SK-N-MC (cell line): Measurements from ENCODE around the gene SHROOM4.

ENCODE experiments used
- EZH2 ChIP-seq: fragments of 200-600 bp; sonication (generic); IDR thresholded peaks from one replicate; pipeline ENCODE4 v1.6.1; 2017; ENCODE audit warnings: antibody characterized with exemption
- POLR2AphosphoS5 ChIP-seq: IDR thresholded peaks from 2 replicates; pipeline ENCODE4 v1.6.1; 2012; ENCODE audit warnings: mild to moderate bottlenecking, low read depth, low read length, borderline replicate concordance

DNA sequence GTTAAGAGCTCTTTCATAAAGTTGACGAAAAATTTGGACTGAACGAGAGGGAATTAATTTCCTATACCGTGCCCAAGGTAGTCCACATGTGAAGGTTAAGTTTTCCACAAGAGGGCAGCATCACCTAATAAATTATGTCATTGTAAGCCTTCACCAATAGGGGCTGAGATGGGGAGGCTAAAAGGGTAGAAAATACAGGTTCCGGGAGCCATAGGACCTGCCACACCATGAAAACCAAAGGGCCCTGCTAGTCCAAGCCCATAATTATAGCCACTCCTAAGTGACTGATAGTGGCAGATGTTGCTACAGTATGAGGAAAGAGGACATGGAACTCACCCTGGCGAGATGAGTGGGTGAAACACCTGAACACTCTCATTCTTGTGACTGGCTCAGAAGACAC lies 122.2 kb downstream of the SHROOM4 start:
- TF ChIP-seq EZH2 (no peak), POLR2AphosphoS5 (no peak)
